Measurements from ENCODE around the gene PITPNM1. TPM values are rescaled to one million over a fixed set of nuclear protein-coding genes. Genes with fewer than 3 reads are reported as not detected.

The PITPNM1 gene
- total and polyA plus RNA-seq, 2 of the 13 experiments (the other 11 are each of a cell fraction or from before 2014, with no cell fraction given) = 8.2 to 8.5 TPM

DNA sequence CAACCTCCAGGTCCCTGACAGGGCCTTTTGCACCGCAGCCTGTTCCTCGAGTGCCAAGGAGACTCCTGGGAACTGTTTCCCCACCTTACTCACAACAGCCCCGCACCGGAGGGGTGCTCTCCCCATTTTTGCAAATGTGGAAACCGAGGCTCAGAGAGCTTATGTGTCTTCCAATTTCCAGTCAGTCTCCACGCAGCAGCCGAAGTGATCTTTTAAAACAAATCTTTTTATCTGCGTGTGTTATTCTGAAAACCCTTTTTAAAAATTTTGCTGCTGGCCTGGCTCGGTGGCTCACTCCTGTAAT is 35.7 kb downstream of the PITPNM1 start:
- FAIRE-seq = no peak
- POLR2A ChIA-PET = interaction anchor here (1.1 to 1.5 kb wide), 2 partner anchors 10 to 68 kb away, joined by 3 to 5 read pairs; no protein-coding TSS in a partner anchor
- no TSS peak for BruUV-seq (replicated peaks)
- H3K4me3 ChIP-seq (replicated peaks in 1 of 3; ENCODE audit: insufficient read depth in 1 of 3, low read depth in 2 of 3, low read length in 3 of 3) = peak overlapping the region; percentile 53 to 87 (median 73); a peak in 5 of 6 replicates
- in situ Hi-C loops (cut with HindIII; ENCODE audit: extremely low pct_ligation_motif_present, low pct_unique_long_range_greater_than_20kb) = loop anchor here (5.0 kb wide), 1 partner anchor 67 kb away; the partner anchor contains the start of genes PPP1CA and TBC1D10C
- 25% methylated on average over 7 of the region's 9 CpGs for WGBS (ENCODE audit: low lambda C conversion rate)
- no peaks in the 10 kb centered on the region for H3K79me2 ChIP-seq (ENCODE audit: insufficient read depth, low read length)
- peaks cover 69% of the 10 kb centered on the region for H3K4me1 ChIP-seq (ENCODE audit: insufficient read depth, low read length)
- no peaks in the 10 kb centered on the region for H3K27me3 ChIP-seq (ENCODE audit: control insufficient read depth in 1 of 2, insufficient read depth in 2 of 2, low read length in 2 of 2)
- peak overlapping the region; percentile 73 for H3K9ac ChIP-seq (ENCODE audit: insufficient read depth, low read depth, low read length)
- peak overlapping the region; percentile 95 for H3K4me2 ChIP-seq (ENCODE audit: low read depth, low read length)
- no peaks in the 10 kb centered on the region for H3K36me3 ChIP-seq (replicated peaks in 1 of 2; ENCODE audit: control insufficient read depth in 1 of 2, insufficient read depth in 2 of 2, low read length in 2 of 2)
- intact Hi-C loops (cut with micrococcal nuclease; ENCODE audit: unreplicated experiment) = no loop called here
- CTCF ChIA-PET (ENCODE audit: low intra/inter-chr PET ratio, low total read pairs) = no interaction called here
- no peaks in the 10 kb centered on the region for H4K20me1 ChIP-seq (ENCODE audit: insufficient read depth, low read length)
- no peak overlapping the region for H2AFZ ChIP-seq (ENCODE audit: low read length)
- no peak for ATAC-seq
- H3K9me3 ChIP-seq (ENCODE audit: low read length) = no peaks in the 10 kb centered on the region
- peak overlapping the region; percentile 47 for H3K27ac ChIP-seq (ENCODE audit: extremely low read length, insufficient read depth, low read length)
- DNase-seq (ENCODE audit: low spot score) = no peak
- TF ChIP-seq ZNF761 (CRISPR knock-in tag; conservative IDR thresholded peaks at IDR 0.05) = 0 out of 2 replicates have a peak, but pooled peaks have one; percentile 12
- TF ChIP-seq, protein P1, sequence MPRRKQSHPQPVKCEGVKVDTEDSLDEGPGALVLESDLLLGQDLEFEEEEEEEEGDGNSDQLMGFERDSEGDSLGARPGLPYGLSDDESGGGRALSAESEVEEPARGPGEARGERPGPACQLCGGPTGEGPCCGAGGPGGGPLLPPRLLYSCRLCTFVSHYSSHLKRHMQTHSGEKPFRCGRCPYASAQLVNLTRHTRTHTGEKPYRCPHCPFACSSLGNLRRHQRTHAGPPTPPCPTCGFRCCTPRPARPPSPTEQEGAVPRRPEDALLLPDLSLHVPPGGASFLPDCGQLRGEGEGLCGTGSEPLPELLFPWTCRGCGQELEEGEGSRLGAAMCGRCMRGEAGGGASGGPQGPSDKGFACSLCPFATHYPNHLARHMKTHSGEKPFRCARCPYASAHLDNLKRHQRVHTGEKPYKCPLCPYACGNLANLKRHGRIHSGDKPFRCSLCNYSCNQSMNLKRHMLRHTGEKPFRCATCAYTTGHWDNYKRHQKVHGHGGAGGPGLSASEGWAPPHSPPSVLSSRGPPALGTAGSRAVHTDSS (CRISPR knock-in tag; conservative IDR thresholded peaks at IDR 0.05) = no peak
- no peak for TF ChIP-seq ZNF569 (CRISPR knock-in tag; IDR thresholded peaks at IDR 0.05; ENCODE audit: borderline replicate concordance)
- TF ChIP-seq ZNF232 (CRISPR knock-in tag; IDR thresholded peaks at IDR 0.05; ENCODE audit: borderline replicate concordance) = no peak
- peak; percentile 8; the same call in 1 of the 2 replicates for TF ChIP-seq ELF1 (CRISPR knock-in tag; IDR thresholded peaks at IDR 0.05)
- TF ChIP-seq GATAD1 (CRISPR knock-in tag; IDR thresholded peaks at IDR 0.05) = no peak; the same call in 1 of the 2 replicates
- TF ChIP-seq, protein P2, sequence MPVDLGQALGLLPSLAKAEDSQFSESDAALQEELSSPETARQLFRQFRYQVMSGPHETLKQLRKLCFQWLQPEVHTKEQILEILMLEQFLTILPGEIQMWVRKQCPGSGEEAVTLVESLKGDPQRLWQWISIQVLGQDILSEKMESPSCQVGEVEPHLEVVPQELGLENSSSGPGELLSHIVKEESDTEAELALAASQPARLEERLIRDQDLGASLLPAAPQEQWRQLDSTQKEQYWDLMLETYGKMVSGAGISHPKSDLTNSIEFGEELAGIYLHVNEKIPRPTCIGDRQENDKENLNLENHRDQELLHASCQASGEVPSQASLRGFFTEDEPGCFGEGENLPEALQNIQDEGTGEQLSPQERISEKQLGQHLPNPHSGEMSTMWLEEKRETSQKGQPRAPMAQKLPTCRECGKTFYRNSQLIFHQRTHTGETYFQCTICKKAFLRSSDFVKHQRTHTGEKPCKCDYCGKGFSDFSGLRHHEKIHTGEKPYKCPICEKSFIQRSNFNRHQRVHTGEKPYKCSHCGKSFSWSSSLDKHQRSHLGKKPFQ (CRISPR knock-in tag; IDR thresholded peaks at IDR 0.05; ENCODE audit: insufficient replicate concordance) = no peak
- TF ChIP-seq, protein P3, sequence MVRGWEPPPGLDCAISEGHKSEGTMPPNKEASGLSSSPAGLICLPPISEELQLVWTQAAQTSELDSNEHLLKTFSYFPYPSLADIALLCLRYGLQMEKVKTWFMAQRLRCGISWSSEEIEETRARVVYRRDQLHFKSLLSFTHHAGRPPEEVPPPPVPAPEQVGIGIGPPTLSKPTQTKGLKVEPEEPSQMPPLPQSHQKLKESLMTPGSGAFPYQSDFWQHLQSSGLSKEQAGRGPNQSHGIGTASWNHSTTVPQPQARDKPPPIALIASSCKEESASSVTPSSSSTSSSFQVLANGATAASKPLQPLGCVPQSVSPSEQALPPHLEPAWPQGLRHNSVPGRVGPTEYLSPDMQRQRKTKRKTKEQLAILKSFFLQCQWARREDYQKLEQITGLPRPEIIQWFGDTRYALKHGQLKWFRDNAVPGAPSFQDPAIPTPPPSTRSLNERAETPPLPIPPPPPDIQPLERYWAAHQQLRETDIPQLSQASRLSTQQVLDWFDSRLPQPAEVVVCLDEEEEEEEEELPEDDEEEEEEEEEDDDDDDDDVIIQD (CRISPR knock-in tag; IDR thresholded peaks at IDR 0.05; ENCODE audit: low read depth) = 0 out of 2 replicates have a peak, but pooled peaks have one; percentile 3
- TF ChIP-seq NFE2 (CRISPR knock-in tag; IDR thresholded peaks at IDR 0.05) = no peak
- TF ChIP-seq, protein P4, sequence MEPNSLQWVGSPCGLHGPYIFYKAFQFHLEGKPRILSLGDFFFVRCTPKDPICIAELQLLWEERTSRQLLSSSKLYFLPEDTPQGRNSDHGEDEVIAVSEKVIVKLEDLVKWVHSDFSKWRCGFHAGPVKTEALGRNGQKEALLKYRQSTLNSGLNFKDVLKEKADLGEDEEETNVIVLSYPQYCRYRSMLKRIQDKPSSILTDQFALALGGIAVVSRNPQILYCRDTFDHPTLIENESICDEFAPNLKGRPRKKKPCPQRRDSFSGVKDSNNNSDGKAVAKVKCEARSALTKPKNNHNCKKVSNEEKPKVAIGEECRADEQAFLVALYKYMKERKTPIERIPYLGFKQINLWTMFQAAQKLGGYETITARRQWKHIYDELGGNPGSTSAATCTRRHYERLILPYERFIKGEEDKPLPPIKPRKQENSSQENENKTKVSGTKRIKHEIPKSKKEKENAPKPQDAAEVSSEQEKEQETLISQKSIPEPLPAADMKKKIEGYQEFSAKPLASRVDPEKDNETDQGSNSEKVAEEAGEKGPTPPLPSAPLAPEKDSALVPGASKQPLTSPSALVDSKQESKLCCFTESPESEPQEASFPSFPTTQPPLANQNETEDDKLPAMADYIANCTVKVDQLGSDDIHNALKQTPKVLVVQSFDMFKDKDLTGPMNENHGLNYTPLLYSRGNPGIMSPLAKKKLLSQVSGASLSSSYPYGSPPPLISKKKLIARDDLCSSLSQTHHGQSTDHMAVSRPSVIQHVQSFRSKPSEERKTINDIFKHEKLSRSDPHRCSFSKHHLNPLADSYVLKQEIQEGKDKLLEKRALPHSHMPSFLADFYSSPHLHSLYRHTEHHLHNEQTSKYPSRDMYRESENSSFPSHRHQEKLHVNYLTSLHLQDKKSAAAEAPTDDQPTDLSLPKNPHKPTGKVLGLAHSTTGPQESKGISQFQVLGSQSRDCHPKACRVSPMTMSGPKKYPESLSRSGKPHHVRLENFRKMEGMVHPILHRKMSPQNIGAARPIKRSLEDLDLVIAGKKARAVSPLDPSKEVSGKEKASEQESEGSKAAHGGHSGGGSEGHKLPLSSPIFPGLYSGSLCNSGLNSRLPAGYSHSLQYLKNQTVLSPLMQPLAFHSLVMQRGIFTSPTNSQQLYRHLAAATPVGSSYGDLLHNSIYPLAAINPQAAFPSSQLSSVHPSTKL (CRISPR knock-in tag; IDR thresholded peaks at IDR 0.05) = no peak
- no peak for TF ChIP-seq HOXD1 (CRISPR knock-in tag; IDR thresholded peaks at IDR 0.05)
- TF ChIP-seq ZNF44 (CRISPR knock-in tag; IDR thresholded peaks at IDR 0.05) = no peak
- 0 out of 2 replicates have a peak, but pooled peaks have one; percentile 25 for TF ChIP-seq ZNF160 (CRISPR knock-in tag; IDR thresholded peaks at IDR 0.05)
- TF ChIP-seq, protein P5, sequence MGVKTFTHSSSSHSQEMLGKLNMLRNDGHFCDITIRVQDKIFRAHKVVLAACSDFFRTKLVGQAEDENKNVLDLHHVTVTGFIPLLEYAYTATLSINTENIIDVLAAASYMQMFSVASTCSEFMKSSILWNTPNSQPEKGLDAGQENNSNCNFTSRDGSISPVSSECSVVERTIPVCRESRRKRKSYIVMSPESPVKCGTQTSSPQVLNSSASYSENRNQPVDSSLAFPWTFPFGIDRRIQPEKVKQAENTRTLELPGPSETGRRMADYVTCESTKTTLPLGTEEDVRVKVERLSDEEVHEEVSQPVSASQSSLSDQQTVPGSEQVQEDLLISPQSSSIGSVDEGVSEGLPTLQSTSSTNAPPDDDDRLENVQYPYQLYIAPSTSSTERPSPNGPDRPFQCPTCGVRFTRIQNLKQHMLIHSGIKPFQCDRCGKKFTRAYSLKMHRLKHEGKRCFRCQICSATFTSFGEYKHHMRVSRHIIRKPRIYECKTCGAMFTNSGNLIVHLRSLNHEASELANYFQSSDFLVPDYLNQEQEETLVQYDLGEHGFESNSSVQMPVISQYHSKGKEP (CRISPR knock-in tag; IDR thresholded peaks at IDR 0.05) = no peak
- TF ChIP-seq ZNF558 (CRISPR knock-in tag; IDR thresholded peaks at IDR 0.05; ENCODE audit: borderline replicate concordance) = no peak

Data from HepG2 (cell line).